Measurements from ENCODE around the gene REV3L. TPM values are rescaled to one million over a fixed set of nuclear protein-coding genes. Genes with fewer than 3 reads are reported as not detected.
"Not testable (repeated sequence)": the region's sequence is repeated elsewhere in the genome, so short reads cannot be mapped to it uniquely, and the experiment has no call there.

REV3L gene
- total and polyA plus RNA-seq, 2 donors (not counting 1 experiment from before 2014, with no cell fraction given), result 4.7 to 37.9 TPM

DNA sequence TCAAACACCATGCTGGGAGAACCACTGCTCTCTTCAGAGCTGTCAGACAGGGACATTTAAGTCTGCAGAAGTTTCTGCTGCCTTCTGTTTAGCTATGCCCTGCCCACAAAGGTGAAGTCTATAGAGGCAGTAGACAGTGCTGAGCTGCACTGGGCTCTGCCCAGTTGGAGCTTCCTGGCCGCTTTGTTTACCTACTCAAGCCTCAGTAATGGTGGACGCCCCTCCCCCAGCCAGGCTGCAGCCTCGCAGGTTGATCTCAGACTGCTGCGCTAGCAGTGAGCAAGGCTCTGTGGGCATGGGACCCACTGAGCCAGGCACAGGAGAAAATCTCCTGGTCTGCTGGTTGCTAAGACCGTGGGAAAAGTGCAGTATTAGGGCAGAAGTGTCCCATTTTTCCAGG is 24.2 kb upstream of the REV3L start:
- H3K9me3 Mint-ChIP-seq (ENCODE audit: insufficient read depth); H3K27me3 Mint-ChIP-seq; H3K27ac Mint-ChIP-seq; H3K79me2 ChIP-seq (ENCODE audit: control insufficient read depth, insufficient read depth, low read length); H4K20me1 ChIP-seq (ENCODE audit: control insufficient read depth, insufficient read depth, low read length, poor library complexity, severe bottlenecking); H2AFZ ChIP-seq (ENCODE audit: insufficient read depth, low read depth, low read length, poor library complexity, severe bottlenecking); H3K4me1 ChIP-seq (ENCODE audit: control insufficient read depth in 2 of 2, insufficient read depth in 2 of 2, low read length in 2 of 2); intact Hi-C loops (cut with micrococcal nuclease); H3K27ac ChIP-seq (ENCODE audit: low read length in 2 of 2); DNase-seq; H3K27me3 ChIP-seq (replicated peaks in 1 of 4; ENCODE audit: control extremely low read depth in 1 of 4, control insufficient read depth in 3 of 4, insufficient read depth in 4 of 4, low read length in 3 of 4); H3K4me2 ChIP-seq (replicated peaks; ENCODE audit: low read depth, low read length, poor library complexity, severe bottlenecking); H3K9ac ChIP-seq (ENCODE audit: low read length); ATAC-seq (ENCODE audit: low read depth); H3K9me3 ChIP-seq (ENCODE audit: control extremely low read depth in 1 of 3, control insufficient read depth in 2 of 3, insufficient read depth in 1 of 3, low read length in 2 of 3); H3K4me3 Mint-ChIP-seq; POLR2A ChIA-PET; CTCF ChIA-PET; H3K36me3 ChIP-seq (replicated peaks in 1 of 2; ENCODE audit: control extremely low read depth in 1 of 2, control insufficient read depth in 1 of 2, extremely low read depth in 1 of 2, insufficient read depth in 2 of 2, low read length in 1 of 2); H3K4me3 ChIP-seq (ENCODE audit: control extremely low read depth in 1 of 5, extremely low read depth in 1 of 5, insufficient read depth in 1 of 5, low read depth in 2 of 5, low read length in 4 of 5); H3K4me1 Mint-ChIP-seq: not testable (repeated sequence)
- WGBS (ENCODE audit: insufficient coverage), result 94% methylated on average over 5 of the region's 5 CpGs

DNA sequence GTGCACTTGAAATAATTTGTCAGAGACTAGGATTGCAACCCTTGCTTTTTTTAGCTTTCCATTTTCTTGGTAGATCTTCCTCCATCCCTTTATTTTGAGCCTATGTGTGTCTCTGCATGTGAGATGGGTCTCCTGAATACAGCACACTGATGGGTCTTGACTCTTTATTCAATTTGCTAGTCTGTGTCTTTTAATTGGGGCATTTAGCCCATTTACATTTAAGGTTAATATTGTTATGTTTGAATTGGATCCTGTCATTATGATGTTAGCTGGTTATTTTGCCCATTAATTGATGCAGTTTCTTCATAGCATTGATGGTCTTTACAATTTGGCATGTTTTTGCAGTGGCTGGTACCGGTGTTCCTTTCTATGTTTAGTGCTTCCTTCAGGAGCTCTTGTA is 22.5 kb upstream of the REV3L start:
- H3K4me3 Mint-ChIP-seq; H3K27me3 ChIP-seq (replicated peaks in 1 of 4; ENCODE audit: control extremely low read depth in 1 of 4, control insufficient read depth in 3 of 4, insufficient read depth in 4 of 4, low read length in 3 of 4); H3K27ac ChIP-seq (ENCODE audit: low read length in 2 of 2); H3K4me2 ChIP-seq (replicated peaks; ENCODE audit: low read depth, low read length, poor library complexity, severe bottlenecking); H3K27ac Mint-ChIP-seq; H4K20me1 ChIP-seq (ENCODE audit: control insufficient read depth, insufficient read depth, low read length, poor library complexity, severe bottlenecking); H3K4me3 ChIP-seq (ENCODE audit: control extremely low read depth in 1 of 5, extremely low read depth in 1 of 5, insufficient read depth in 1 of 5, low read depth in 2 of 5, low read length in 4 of 5); H3K9me3 Mint-ChIP-seq (ENCODE audit: insufficient read depth); H3K4me1 Mint-ChIP-seq; H3K9me3 ChIP-seq (ENCODE audit: control extremely low read depth in 1 of 3, control insufficient read depth in 2 of 3, insufficient read depth in 1 of 3, low read length in 2 of 3); H3K4me1 ChIP-seq (ENCODE audit: control insufficient read depth in 2 of 2, insufficient read depth in 2 of 2, low read length in 2 of 2); H3K27me3 Mint-ChIP-seq; H3K9ac ChIP-seq (ENCODE audit: low read length); intact Hi-C loops (cut with micrococcal nuclease); POLR2A ChIA-PET; CTCF ChIA-PET; H3K36me3 ChIP-seq (replicated peaks in 1 of 2; ENCODE audit: control extremely low read depth in 1 of 2, control insufficient read depth in 1 of 2, extremely low read depth in 1 of 2, insufficient read depth in 2 of 2, low read length in 1 of 2); H2AFZ ChIP-seq (ENCODE audit: insufficient read depth, low read depth, low read length, poor library complexity, severe bottlenecking); ATAC-seq (ENCODE audit: low read depth); DNase-seq: not testable (repeated sequence)
- WGBS (ENCODE audit: insufficient coverage), result no CpG with 5 or more reads among the region's 1 CpG
- H3K79me2 ChIP-seq (ENCODE audit: control insufficient read depth, insufficient read depth, low read length), result peaks cover 18% of the 10 kb centered on the region

DNA sequence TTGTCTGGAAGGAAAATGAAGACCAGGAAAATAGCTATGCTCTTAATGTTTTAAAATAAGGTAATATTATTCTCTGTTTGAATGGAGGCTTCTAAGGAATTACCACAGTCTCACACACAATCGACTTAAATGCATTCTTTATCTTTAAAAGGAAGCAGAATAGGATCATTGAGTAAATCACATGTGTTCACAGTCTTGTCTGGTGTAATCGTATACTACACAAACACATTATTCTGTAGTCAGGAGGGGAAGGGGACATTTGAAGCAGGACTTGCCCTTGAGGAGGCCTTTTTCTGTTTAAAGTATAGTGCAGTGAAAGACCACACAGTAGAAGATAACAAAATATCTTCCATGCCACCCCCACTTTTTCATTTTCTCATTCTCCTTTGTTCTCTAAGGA is 20.6 kb upstream of the REV3L start:
- peaks cover 26% of the 10 kb centered on the region for H3K79me2 ChIP-seq (ENCODE audit: control insufficient read depth, insufficient read depth, low read length)
- H3K27ac Mint-ChIP-seq, result no peak overlapping the region
- TF ChIP-seq, protein P1, sequence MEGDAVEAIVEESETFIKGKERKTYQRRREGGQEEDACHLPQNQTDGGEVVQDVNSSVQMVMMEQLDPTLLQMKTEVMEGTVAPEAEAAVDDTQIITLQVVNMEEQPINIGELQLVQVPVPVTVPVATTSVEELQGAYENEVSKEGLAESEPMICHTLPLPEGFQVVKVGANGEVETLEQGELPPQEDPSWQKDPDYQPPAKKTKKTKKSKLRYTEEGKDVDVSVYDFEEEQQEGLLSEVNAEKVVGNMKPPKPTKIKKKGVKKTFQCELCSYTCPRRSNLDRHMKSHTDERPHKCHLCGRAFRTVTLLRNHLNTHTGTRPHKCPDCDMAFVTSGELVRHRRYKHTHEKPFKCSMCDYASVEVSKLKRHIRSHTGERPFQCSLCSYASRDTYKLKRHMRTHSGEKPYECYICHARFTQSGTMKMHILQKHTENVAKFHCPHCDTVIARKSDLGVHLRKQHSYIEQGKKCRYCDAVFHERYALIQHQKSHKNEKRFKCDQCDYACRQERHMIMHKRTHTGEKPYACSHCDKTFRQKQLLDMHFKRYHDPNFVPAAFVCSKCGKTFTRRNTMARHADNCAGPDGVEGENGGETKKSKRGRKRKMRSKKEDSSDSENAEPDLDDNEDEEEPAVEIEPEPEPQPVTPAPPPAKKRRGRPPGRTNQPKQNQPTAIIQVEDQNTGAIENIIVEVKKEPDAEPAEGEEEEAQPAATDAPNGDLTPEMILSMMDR (IDR thresholded peaks at IDR 0.05), result no peak
- no peak for TF ChIP-seq EZH2 (IDR thresholded peaks at IDR 0.05; ENCODE audit: borderline replicate concordance, insufficient read depth, low read depth, low read length, poor library complexity, severe bottlenecking)

More for the DNA sequence above, 20.6 kb upstream of the REV3L start:
- no peaks in the 10 kb centered on the region for H3K9me3 Mint-ChIP-seq (ENCODE audit: insufficient read depth)
- intact Hi-C loops (cut with micrococcal nuclease), result no loop called here
- ATAC-seq (ENCODE audit: low read depth) (no peak), DNase-seq (no peak)
- H3K36me3 ChIP-seq (replicated peaks in 1 of 2; ENCODE audit: control extremely low read depth in 1 of 2, control insufficient read depth in 1 of 2, extremely low read depth in 1 of 2, insufficient read depth in 2 of 2, low read length in 1 of 2), result peaks cover 0 to 2% of the 10 kb centered on the region in 2 experiments
- no peak overlapping the region for H3K4me2 ChIP-seq (replicated peaks; ENCODE audit: low read depth, low read length, poor library complexity, severe bottlenecking)
- no peak overlapping the region for H3K9ac ChIP-seq (ENCODE audit: low read length)
- H3K4me1 Mint-ChIP-seq, result peaks cover 2% of the 10 kb centered on the region
- no peak overlapping the region for H3K4me3 Mint-ChIP-seq
- H3K27me3 ChIP-seq (replicated peaks in 1 of 4; ENCODE audit: control extremely low read depth in 1 of 4, control insufficient read depth in 3 of 4, insufficient read depth in 4 of 4, low read length in 3 of 4), result no peaks in the 10 kb centered on the region
- no peaks in the 10 kb centered on the region for H3K9me3 ChIP-seq (ENCODE audit: control extremely low read depth in 1 of 3, control insufficient read depth in 2 of 3, insufficient read depth in 1 of 3, low read length in 2 of 3)
- POLR2A ChIA-PET, result no interaction called here
- no peak overlapping the region for H2AFZ ChIP-seq (ENCODE audit: insufficient read depth, low read depth, low read length, poor library complexity, severe bottlenecking)
- CTCF ChIA-PET, result interaction anchor here (1.0 kb wide), 1 partner anchor 25 kb away, joined by 6 read pairs; no protein-coding TSS in a partner anchor
- no CpG with 5 or more reads among the region's 2 CpGs for WGBS (ENCODE audit: insufficient coverage)
- no peak overlapping the region for H3K4me3 ChIP-seq (ENCODE audit: control extremely low read depth in 1 of 5, extremely low read depth in 1 of 5, insufficient read depth in 1 of 5, low read depth in 2 of 5, low read length in 4 of 5)
- H3K27ac ChIP-seq (ENCODE audit: low read length in 2 of 2), result no peak overlapping the region
- no peaks in the 10 kb centered on the region for H3K4me1 ChIP-seq (ENCODE audit: control insufficient read depth in 2 of 2, insufficient read depth in 2 of 2, low read length in 2 of 2)
- H4K20me1 ChIP-seq (ENCODE audit: control insufficient read depth, insufficient read depth, low read length, poor library complexity, severe bottlenecking), result no peaks in the 10 kb centered on the region
- no peaks in the 10 kb centered on the region for H3K27me3 Mint-ChIP-seq
